K562 (cell line): ENCODE measurements around the gene DTL. TPM values are rescaled to one million over a fixed set of nuclear protein-coding genes. Genes with fewer than 3 reads are reported as not detected.

Experiments
- ATAC-seq: fragments of 200-7000 bp; cut with Tn5 transposase; 3 replicates; pipeline ENCODE4 v1.9.1; 2020; ENCODE audit warnings: moderate library complexity
- BruUV-seq: library from RNA; stranded (reverse); fragments of 400-500 nt; replicated peaks from 2 replicates; lab custom pipeline; 2021; lab: Mats Ljungman, UMichigan
- CTCF ChIA-PET: fragments of 300-600 bp; formaldehyde crosslinking; extraction: SDS; loops from one replicate; lab custom pipeline; 2021; ENCODE audit warnings: low intra/inter-chr PET ratio; lab: Yijun Ruan, JAX
- POLR2A ChIA-PET: fragments of 300-600, 350-650 bp; sonication (Branson Sonifier 250); formaldehyde crosslinking; extraction: SDS; loops from one replicate; lab custom pipeline; 2021; ENCODE audit warnings: antibody characterized with exemption, inconsistent platforms; lab: Yijun Ruan, JAX
- DNase-seq, 4 experiments: peaks; one replicate each; pipeline versions ENCODE4 v3.0.0 to v3.0.0-alpha.2; 2011 to 2018; ENCODE audit warnings: low spot score in 3 of 4, mixed read lengths in 3 of 4; ENCODE audit errors: extremely low read depth in 1 of 4
- FAIRE-seq: peaks from 2 replicates; lab custom pipeline; 2011; peaks lifted over from hg19 to GRCh38; lab: Jason Lieb, UNC
- H2AFZ ChIP-seq: 2 replicates; pipeline ENCODE4 v1.6.0; 2011; ENCODE audit warnings: low read depth, low read length, control low read depth, inconsistent platforms
- H3K27ac ChIP-seq: fragments of 200-600 bp; 3 replicates; pipeline ENCODE4 v1.8.0; 2011; ENCODE audit warnings: low read depth, mild to moderate bottlenecking, control low read depth, inconsistent platforms, low read length, moderate library complexity, mixed read lengths; ENCODE audit errors: extremely low read depth
- H3K27me3 ChIP-seq, 2 experiments: fragments of 300-600 bp in 1 of 2; 2 replicates in 1 of 2; 3 replicates in 1 of 2; pipeline versions ENCODE4 v1.6.0 to v1.8.0; 2011; ENCODE audit warnings: inconsistent platforms in 2 of 2, low read length in 2 of 2, mild to moderate bottlenecking in 1 of 2, mixed read lengths in 1 of 2, moderate library complexity in 1 of 2; ENCODE audit not compliant: control insufficient read depth in 2 of 2, insufficient read depth in 2 of 2
- H3K36me3 ChIP-seq: fragments of 300-600 bp; 3 replicates; pipeline ENCODE4 v1.8.0; 2011; ENCODE audit warnings: mild to moderate bottlenecking, low read length, inconsistent platforms; ENCODE audit not compliant: control insufficient read depth, insufficient read depth
- H3K4me1 ChIP-seq, 2 experiments: fragments of 200-600 bp in 1 of 2; replicated peaks in 1 of 2; 2 replicates in 1 of 2; 3 replicates in 1 of 2; pipeline versions ENCODE4 v1.5.1 to v1.8.0; 2011; ENCODE audit warnings: inconsistent platforms in 2 of 2, low read length in 2 of 2, mild to moderate bottlenecking in 1 of 2, mixed read lengths in 1 of 2, moderate library complexity in 1 of 2; ENCODE audit not compliant: control insufficient read depth in 2 of 2, insufficient read depth in 2 of 2
- H3K4me2 ChIP-seq: 2 replicates; pipeline ENCODE4 v1.6.1; 2011; ENCODE audit warnings: low read length, control low read depth, inconsistent platforms, mixed read lengths; ENCODE audit not compliant: insufficient read depth
- H3K4me3 ChIP-seq: fragments of 200-600 bp; sonication (generic), shearing (Covaris generic); 2 replicates; pipeline ENCODE4 v1.5.1; 2016; ENCODE audit warnings: control low read depth, inconsistent platforms
- H3K79me2 ChIP-seq: fragments of 200-600 bp; 3 replicates; pipeline ENCODE4 v1.8.0; 2011; ENCODE audit warnings: low read length, inconsistent platforms; ENCODE audit not compliant: control insufficient read depth, insufficient read depth
- H3K9ac ChIP-seq, 2 experiments: 2 replicates each; pipeline versions ENCODE4 v1.6.0 to v1.6.1; 2011; ENCODE audit warnings: low read depth in 2 of 2, low read length in 2 of 2, control low read depth in 1 of 2, inconsistent platforms in 1 of 2, mild to moderate bottlenecking in 1 of 2, mixed read lengths in 1 of 2; ENCODE audit not compliant: insufficient read depth in 1 of 2
- H3K9me1 ChIP-seq: one replicate; pipeline ENCODE4 v1.6.0; 2011; ENCODE audit warnings: inconsistent platforms, mild to moderate bottlenecking, low read length, moderate library complexity; ENCODE audit not compliant: control insufficient read depth, insufficient read depth
- H3K9me3 ChIP-seq: replicated peaks from 2 replicates; pipeline ENCODE4 v1.5.1; 2011; ENCODE audit warnings: low read depth, low read length, inconsistent platforms; ENCODE audit not compliant: control insufficient read depth, insufficient read depth
- H4K20me1 ChIP-seq: replicated peaks from 2 replicates; pipeline ENCODE4 v1.6.1; 2011; ENCODE audit warnings: low read length, inconsistent platforms, mixed read lengths; ENCODE audit not compliant: control insufficient read depth, insufficient read depth
- ARID4B ChIP-seq: sonication (generic); formaldehyde crosslinking; IDR thresholded peaks from 2 replicates; pipeline ENCODE4 v1.8.0; 2022; ENCODE audit warnings: mild to moderate bottlenecking, missing genetic modification reagents
- DLX4 ChIP-seq: fragments of 250-450 bp; sonication (Bioruptor Pico); IDR thresholded peaks from 2 replicates; pipeline ENCODE4 v1.6.1; 2021; ENCODE audit warnings: mild to moderate bottlenecking
- HBP1 ChIP-seq: fragments of 450-650 bp; formaldehyde crosslinking; IDR thresholded peaks from 2 replicates; pipeline ENCODE4 v1.4.0; 2022; ENCODE audit warnings: missing genetic modification characterization
- HDGF ChIP-seq: fragments of 450-650 bp; IDR thresholded peaks from 2 replicates; pipeline ENCODE4 v1.6.1; 2016
- KDM1A ChIP-seq, 2 experiments: fragments of 450-650 bp; IDR thresholded peaks; 2 replicates each; pipeline ENCODE4 v1.6.1; 2016; ENCODE audit warnings: mild to moderate bottlenecking in 2 of 2
- TAF7 ChIP-seq: fragments of 450-650 bp; IDR thresholded peaks from 2 replicates; pipeline ENCODE4 v1.6.1; 2016; ENCODE audit warnings: missing genetic modification characterization, missing compliant biosample characterization
- TGIF2 ChIP-seq: sonication (generic); formaldehyde crosslinking; IDR thresholded peaks from 2 replicates; pipeline ENCODE4 v1.8.1; 2022; ENCODE audit warnings: mild to moderate bottlenecking, missing genetic modification reagents, moderate library complexity
- VEZF1 ChIP-seq: fragments of 200-800 bp; sonication (Bioruptor generic); IDR thresholded peaks from 2 replicates; pipeline ENCODE4 v1.6.1; 2017; ENCODE audit warnings: missing genetic modification characterization, missing compliant biosample characterization
- ZNF212 ChIP-seq: fragments of 450-650 bp; formaldehyde crosslinking; IDR thresholded peaks from 2 replicates; pipeline ENCODE4 v1.4.0; 2020; ENCODE audit warnings: mild to moderate bottlenecking
- ZNF431 ChIP-seq: sonication (generic); formaldehyde crosslinking; IDR thresholded peaks from 2 replicates; pipeline ENCODE4 v1.8.0; 2022; ENCODE audit warnings: mild to moderate bottlenecking, missing genetic modification reagents
- ZNF561 ChIP-seq: fragments of 450-650 bp; formaldehyde crosslinking; conservative IDR thresholded peaks from 2 replicates; pipeline ENCODE4 v1.4.0; 2020; ENCODE audit warnings: mild to moderate bottlenecking, moderate library complexity
- WGBS: fragments of 100-300 bp; shearing (Covaris generic); methylation state at CpG from one replicate; pipeline ENCODE4 v1.1.6; 2016; ENCODE audit warnings: low coverage, mixed read lengths; ENCODE audit not compliant: insufficient coverage; ENCODE audit errors: missing lambda C conversion rate; 5-methylcytosine and 5-hydroxymethylcytosine counted together
- in situ Hi-C: fragments of 300-500 bp; cut with MboI; formaldehyde crosslinking; loops from 4 replicates; pipeline ENCODE4 v1.15.0; 2018; ENCODE audit warnings: inconsistent platforms, mixed read lengths
- intact Hi-C: fragments of 100-400 bp; cut with micrococcal nuclease; formaldehyde crosslinking; loops from 2 replicates; pipeline ENCODE4 v1.14.2; 2022
- polyA plus RNA-seq, 8 experiments: library from polyadenylated mRNA; depleted of rRNA in 4 of 8; stranded (reverse) in 5 of 8; unstranded in 3 of 8; fragments of >200 nt; fragmentation: Nextera tagmentation in 2 of 8; fragmentation: Illumina TruSeq in 1 of 8; extraction: Ambion mirVana in 2 of 8; extraction: Trizol in 1 of 8; gene quantifications; 2 replicates each; pipeline versions ENCODE4 v1.2.1 to v1.2.3, GENCODE V29; 2011 to 2014; ENCODE audit warnings: inconsistent platforms in 1 of 8, missing spikeins in 1 of 8
- total RNA-seq, 7 experiments: library from RNA; depleted of rRNA in 6 of 7; stranded (reverse); fragments of >200 nt in 6 of 7; fragmentation: Illumina TruSeq in 2 of 7; extraction: Trizol in 2 of 7; gene quantifications; 2 replicates each; pipeline versions ENCODE4 v1.2.1 to v1.2.3, GENCODE V29; 2011 to 2021; ENCODE audit warnings: low replicate concordance in 1 of 7

DTL gene
- total and polyA plus RNA-seq, 9 of the 15 experiments (the other 6 are each of a cell fraction or from before 2014, with no cell fraction given): 38.3 to 81.0 (median 63.2) TPM

- TF ChIP-seq HDGF (no peak), ZNF561 (CRISPR knock-in tag) (no peak), ZNF212 (CRISPR knock-in tag) (no peak), TAF7 (no peak), VEZF1 (no peak), DLX4 (no peak)
Measured at GRCh38 chr1:212078826-212079225, 43.3 kb downstream of the DTL start (continued).

GRCh38 chr1:212082765-212083406 lies 47.3 kb downstream of the DTL start:
- ChIA-PET CTCF (no interaction called here), POLR2A (no interaction called here)
- Histone ChIP-seq H3K9me1 (no peaks in the 10 kb centered on the region), H3K4me3 (no peak overlapping the region), H3K9ac (no peak overlapping the region), H3K27ac (no peak overlapping the region), H3K79me2 (no peaks in the 10 kb centered on the region; the same call in 2 of the 3 replicates), H3K4me1 (no peaks in the 10 kb centered on the region), H3K4me2 (no peak overlapping the region), H3K9me3 (no peaks in the 10 kb centered on the region), H2AFZ (no peak overlapping the region), H4K20me1 (no peaks in the 10 kb centered on the region), H3K27me3 (no peaks in the 10 kb centered on the region), H3K36me3 (peaks cover 96% of the 10 kb centered on the region)
- TF ChIP-seq HBP1 (CRISPR knock-in tag): no peak
- no peak for TF ChIP-seq TGIF2 (CRISPR knock-in tag)
- TF ChIP-seq ZNF431 (CRISPR knock-in tag): peak; percentile 98
- TF ChIP-seq KDM1A (IDR thresholded peaks at IDR 0.05): no peak
- no peak for TF ChIP-seq ARID4B (CRISPR knock-in tag)
- DNase-seq (no peak), FAIRE-seq (no peak), ATAC-seq (no peak)
- in situ Hi-C loops: no loop called here
- WGBS: 88% methylated on average over 2 of the region's 2 CpGs
- intact Hi-C loops: no loop called here
- TSS peak; percentile 2 for BruUV-seq
